ENCODE data around the gene NFASC. TPM values are rescaled to one million over a fixed set of nuclear protein-coding genes. Genes with fewer than 3 reads are reported as not detected.

The NFASC gene
- total RNA-seq, 4 donors from 2014 or later = 6.3 to 15.1 (median 11.7) TPM

DNA sequence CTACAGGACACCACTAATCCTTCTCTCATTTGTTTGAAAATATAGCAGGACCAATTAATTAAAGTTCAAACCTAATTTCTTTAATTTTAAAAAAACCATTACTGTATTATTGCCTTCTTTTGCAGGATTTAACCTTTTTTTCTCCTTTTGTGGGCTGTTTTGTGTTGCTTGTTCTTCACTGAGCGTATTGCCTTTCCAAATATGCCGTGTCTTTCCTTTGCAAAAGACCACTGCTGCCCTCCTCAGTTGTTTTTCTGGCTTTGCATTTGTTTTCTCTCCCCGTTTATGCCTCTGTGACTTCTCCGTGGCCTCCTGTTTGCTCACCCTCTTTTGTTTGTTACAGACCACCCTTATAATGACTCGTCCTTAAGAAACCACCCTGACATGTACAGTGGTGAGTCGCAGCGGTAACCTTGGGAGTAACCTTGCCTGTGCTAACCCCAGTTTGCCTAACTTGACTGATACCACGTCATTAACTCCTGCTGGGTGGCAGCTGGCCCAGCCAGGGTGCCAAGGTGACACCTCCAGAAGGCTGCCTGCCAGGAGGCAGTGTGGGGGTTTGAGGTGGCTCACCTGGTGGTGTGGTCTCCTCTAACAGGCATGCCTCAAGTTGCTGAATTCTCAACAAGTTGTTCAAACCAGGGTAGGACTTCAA, 91.2 kb downstream of the NFASC start:
- Histone ChIP-seq H3K27ac (no peak overlapping the region), H3K4me1 (peaks cover 0 to 8% (median 0%) of the 10 kb centered on the region in 3 donors), H3K4me3 (no peak overlapping the region), H3K27me3 (no peaks in the 10 kb centered on the region), H3K36me3 (peaks cover 0 to 47% (median 0%) of the 10 kb centered on the region in 3 donors), H3K9me3 (no peaks in the 10 kb centered on the region)
- TF ChIP-seq CTCF (IDR thresholded peaks at IDR 0.05) (no peak), POLR2A (IDR thresholded peaks at IDR 0.05) (no peak)
- no peak for DNase-seq
- WGBS, 2 donors = 64 to 67% methylated on average over 8 of the region's 8 CpGs
- intact Hi-C loops (cut with DNase I) = no loop called here

- H3K36me3 ChIP-seq = peaks cover 0 to 41% (median 0%) of the 10 kb centered on the region in 3 donors
- intact Hi-C loops (cut with DNase I) = no loop called here
- no peak overlapping the region for H3K27ac ChIP-seq
- TF ChIP-seq POLR2A (IDR thresholded peaks at IDR 0.05) (no peak), CTCF (IDR thresholded peaks at IDR 0.05) (no peak)
- DNase-seq = no peak
- no peak overlapping the region for H3K4me3 ChIP-seq
- no peaks in the 10 kb centered on the region for H3K9me3 ChIP-seq
- H3K4me1 ChIP-seq = peaks cover 0 to 8% (median 0%) of the 10 kb centered on the region in 3 donors
- H3K27me3 ChIP-seq = no peaks in the 10 kb centered on the region
- WGBS, 2 donors = 82 to 83% methylated on average over 6 of the region's 6 CpGs
Measured at GRCh38 chr1:204962742-204963632, 92.3 kb downstream of the NFASC start.

DNA sequence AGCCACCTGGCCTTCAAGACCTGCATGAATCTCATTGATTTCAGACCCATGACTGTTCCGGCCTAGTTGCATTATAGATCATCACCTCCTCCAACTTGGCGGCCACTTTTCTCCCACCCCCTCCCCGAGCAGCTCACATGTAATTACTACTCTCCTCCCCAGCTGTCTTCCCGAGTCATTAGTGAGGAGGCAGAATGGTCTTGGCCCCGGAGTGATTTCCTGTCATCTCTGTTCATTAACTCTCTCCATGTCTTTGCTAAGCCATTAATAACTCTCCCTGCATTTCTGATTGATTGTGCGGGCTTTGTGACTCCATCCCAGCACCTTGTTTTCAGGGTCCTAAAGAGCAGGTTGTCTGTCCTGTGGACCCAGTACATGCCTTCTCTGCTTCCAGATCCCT, 96.8 kb downstream of the NFASC start:
- Histone ChIP-seq H3K4me1 (no peaks in the 10 kb centered on the region), H3K9me3 (no peaks in the 10 kb centered on the region), H3K36me3 (peaks cover 0 to 49% (median 0%) of the 10 kb centered on the region in 3 donors), H3K4me3 (no peak overlapping the region), H3K27me3 (no peaks in the 10 kb centered on the region), H3K27ac (no peak overlapping the region)
- no peak for DNase-seq
- WGBS, 2 donors = 58 to 76% methylated on average over 6 of the region's 6 CpGs
- TF ChIP-seq POLR2A (IDR thresholded peaks at IDR 0.05) = no peak
- TF ChIP-seq CTCF (IDR thresholded peaks at IDR 0.05) = no peak
- intact Hi-C loops (cut with DNase I) = no loop called here

DNA sequence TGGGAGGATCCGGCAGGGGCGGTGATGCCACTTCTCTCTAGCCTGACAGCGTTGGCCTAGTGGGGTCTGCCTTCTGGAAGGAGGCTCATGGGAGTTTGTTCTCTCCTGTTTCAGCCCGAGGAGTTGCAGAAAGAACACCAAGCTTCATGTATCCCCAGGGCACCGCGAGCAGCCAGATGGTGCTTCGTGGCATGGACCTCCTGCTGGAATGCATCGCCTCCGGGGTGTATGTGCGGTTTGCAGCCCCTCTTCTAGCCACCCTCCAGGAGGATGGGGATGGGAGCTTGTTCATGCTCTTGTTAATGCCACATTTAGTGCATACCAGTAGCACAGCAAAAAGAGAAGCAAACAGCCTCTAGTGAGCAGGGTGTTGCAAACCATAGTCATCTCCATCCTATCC, 97.5 kb downstream of the NFASC start:
- Histone ChIP-seq H3K9me3 (no peaks in the 10 kb centered on the region), H3K4me1 (no peaks in the 10 kb centered on the region), H3K36me3 (peaks cover 0 to 45% (median 0%) of the 10 kb centered on the region in 3 donors), H3K27ac (no peak overlapping the region), H3K4me3 (no peak overlapping the region), H3K27me3 (no peaks in the 10 kb centered on the region)
- WGBS, 2 donors = 80% methylated on average over 1 of the region's 10 CpGs
- DNase-seq = no peak
- no peak for TF ChIP-seq POLR2A (IDR thresholded peaks at IDR 0.05)
- TF ChIP-seq CTCF (IDR thresholded peaks at IDR 0.05) = no peak
- intact Hi-C loops (cut with DNase I) = no loop called here

DNA sequence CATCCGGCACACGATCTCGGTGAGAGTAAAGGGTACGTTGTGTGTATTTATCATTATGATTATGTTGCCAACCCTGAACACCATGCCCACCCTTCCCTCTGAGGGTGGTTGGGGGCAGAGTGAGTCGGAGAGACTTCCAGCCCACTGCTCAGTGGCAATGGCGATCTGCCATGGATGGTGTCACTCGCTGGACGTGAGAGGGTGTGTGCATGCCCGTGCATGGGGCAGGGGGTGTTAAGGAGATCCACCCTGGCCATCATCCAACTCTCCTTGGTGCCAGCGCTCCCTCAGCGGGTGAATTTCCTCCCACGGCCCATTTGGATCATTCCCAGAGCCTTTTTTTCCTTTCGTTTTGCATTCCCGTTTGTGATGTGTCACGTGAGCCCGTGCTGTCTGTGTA, 98.3 kb downstream of the NFASC start:
- intact Hi-C loops (cut with DNase I) = no loop called here

More for the DNA sequence above, 98.3 kb downstream of the NFASC start:
- no peak overlapping the region for H3K27ac ChIP-seq
- H3K4me3 ChIP-seq = no peak overlapping the region
- peaks cover 0 to 53% (median 0%) of the 10 kb centered on the region in 3 donors for H3K36me3 ChIP-seq
- H3K4me1 ChIP-seq = no peaks in the 10 kb centered on the region
- 78% methylated on average over 16 of the region's 16 CpGs for WGBS, 2 donors
- DNase-seq = no peak
- H3K9me3 ChIP-seq = no peaks in the 10 kb centered on the region
- TF ChIP-seq CTCF (IDR thresholded peaks at IDR 0.05) = no peak
- H3K27me3 ChIP-seq = no peaks in the 10 kb centered on the region
